ENCODE data around the gene NVL. TPM values are rescaled to one million over a fixed set of nuclear protein-coding genes. Genes with fewer than 3 reads are reported as not detected.
A peak's percentile ranks its signal among the peaks of the same experiment; 100 is the strongest.

The NVL gene
- total and polyA plus RNA-seq, 2 of the 8 experiments (the other 6 are each of a cell fraction or from before 2014, with no cell fraction given) = 22.7 to 45.8 TPM

- no peak overlapping the region for H4K5ac ChIP-seq (ENCODE audit: insufficient read length, low read depth, low read length)
- H3K23ac ChIP-seq (ENCODE audit: insufficient read length) = no peak overlapping the region
- no peaks in the 10 kb centered on the region for H3K9me3 ChIP-seq (ENCODE audit: insufficient read depth in 2 of 2, low read depth in 1 of 2, low read length in 1 of 2)
- peak overlapping the region; percentile 73; the same call in 1 of the 2 replicates for H3K18ac ChIP-seq (ENCODE audit: extremely low read depth, low read length)
- peak overlapping the region; percentile 71; the same call in 1 of the 2 replicates for H2BK12ac ChIP-seq (ENCODE audit: low read depth, low read length)
- WGBS, 2 experiments (ENCODE audit: extremely low coverage in 1 of 2, insufficient coverage in 1 of 2, insufficient read length in 1 of 2, insufficient replicate concordance in 2 of 2, low coverage in 1 of 2, low lambda C conversion rate in 2 of 2, missing lambda C conversion rate in 1 of 2) = 74% methylated on average over 4 of the region's 4 CpGs; no CpG with 5 or more reads in 1 of the 2 experiments
- POLR2A ChIA-PET (ENCODE audit: partially characterized antibody) = interaction anchor here (1.0 to 3.2 kb wide), 2 partner anchors 8 kb away, joined by 3 to 22 read pairs; no protein-coding TSS in a partner anchor
- no peak for FAIRE-seq
- H4K91ac ChIP-seq (replicated peaks; ENCODE audit: insufficient read length, low read length) = no peak overlapping the region
- no peaks in the 10 kb centered on the region for H3K79me2 ChIP-seq (ENCODE audit: control insufficient read depth in 1 of 2, insufficient read depth in 2 of 2, low read length in 2 of 2)
- no peak overlapping the region for H2BK15ac ChIP-seq (ENCODE audit: low read length)
- no peaks in the 10 kb centered on the region for H3K27me3 ChIP-seq (replicated peaks in 1 of 4; ENCODE audit: control insufficient read depth in 3 of 4, extremely low read depth in 1 of 4, insufficient read depth in 3 of 4, low read length in 3 of 4)
- H3K36me3 ChIP-seq (ENCODE audit: control insufficient read depth in 2 of 4, insufficient read depth in 4 of 4, low read length in 3 of 4) = no peaks in the 10 kb centered on the region
- H2BK120ac ChIP-seq (replicated peaks; ENCODE audit: low read depth, low read length) = no peak overlapping the region
- H4K20me1 ChIP-seq (replicated peaks in 1 of 2; ENCODE audit: control insufficient read depth in 1 of 2, insufficient read depth in 2 of 2, low read length in 2 of 2) = no peaks in the 10 kb centered on the region
- no peak overlapping the region for H2BK5ac ChIP-seq (ENCODE audit: low read depth, low read length)
- no peak overlapping the region for H3K4me3 ChIP-seq (ENCODE audit: extremely low read depth in 1 of 4, insufficient read depth in 2 of 4, low read depth in 3 of 4, low read length in 4 of 4)
- CTCF ChIA-PET (ENCODE audit: partially characterized antibody) = no interaction called here
- peak overlapping the region; percentile 35; the same call in 1 of the 2 replicates for H4K8ac ChIP-seq (ENCODE audit: extremely low read depth, insufficient read depth, low read length)
- no peak overlapping the region for H2AK5ac ChIP-seq (ENCODE audit: low read depth, low read length)
- no peak overlapping the region for H3K14ac ChIP-seq (ENCODE audit: insufficient read length)
- no peak overlapping the region for H3K27ac ChIP-seq (ENCODE audit: low read depth, low read length)
- H3K56ac ChIP-seq (replicated peaks; ENCODE audit: insufficient read length, low read depth, low read length) = no peak overlapping the region
- no peak overlapping the region for H3K4ac ChIP-seq (replicated peaks; ENCODE audit: insufficient read length, low read depth, low read length)
- no peak overlapping the region for H3K4me2 ChIP-seq (ENCODE audit: insufficient read depth in 1 of 2, low read depth in 2 of 2, low read length in 2 of 2)
- no peak overlapping the region for H3K9ac ChIP-seq (replicated peaks in 1 of 4; ENCODE audit: extremely low read depth in 1 of 4, low read depth in 3 of 4, low read length in 3 of 4)
- H3K79me1 ChIP-seq (ENCODE audit: low read depth, low read length) = no peaks in the 10 kb centered on the region
- no peak for DNase-seq (ENCODE audit: low read depth in 1 of 2, low spot score in 2 of 2)
- H3K4me1 ChIP-seq (replicated peaks in 1 of 4; ENCODE audit: control insufficient read depth in 3 of 4, insufficient read depth in 4 of 4, low read length in 3 of 4) = peaks cover 1 to 12% (median 10%) of the 10 kb centered on the region in 4 experiments
- no peak overlapping the region for H2AFZ ChIP-seq (ENCODE audit: low read length)
- no peak overlapping the region for H2BK20ac ChIP-seq (ENCODE audit: low read length)
- no peaks in the 10 kb centered on the region for H3K23me2 ChIP-seq (ENCODE audit: low read depth, low read length)
- TF ChIP-seq SP1 (IDR thresholded peaks at IDR 0.05; ENCODE audit: low read depth, low read length) = no peak
- no peak for TF ChIP-seq GABPA (IDR thresholded peaks at IDR 0.05; ENCODE audit: borderline replicate concordance, insufficient read depth, low read length)
- no peak for TF ChIP-seq GTF2F1 (IDR thresholded peaks at IDR 0.05; ENCODE audit: borderline replicate concordance, low read depth, low read length)
- no peak for TF ChIP-seq EZH2 (IDR thresholded peaks at IDR 0.05; ENCODE audit: low read depth, low read length, severe bottlenecking)
- TF ChIP-seq CHD2 (IDR thresholded peaks at IDR 0.05; ENCODE audit: low read length) = no peak
- no peak for TF ChIP-seq CHD1 (IDR thresholded peaks at IDR 0.05; ENCODE audit: low read depth, low read length)
- TF ChIP-seq NANOG (IDR thresholded peaks at IDR 0.05; ENCODE audit: insufficient read depth, low read depth, low read length, poor library complexity, severe bottlenecking) = no peak
- TF ChIP-seq POU5F1 (IDR thresholded peaks at IDR 0.05; ENCODE audit: low read depth, low read length) = no peak
- TF ChIP-seq EGR1 (IDR thresholded peaks at IDR 0.05; ENCODE audit: borderline replicate concordance, low read depth, low read length) = no peak
- TF ChIP-seq SP4 (IDR thresholded peaks at IDR 0.05; ENCODE audit: low read length) = no peak
- TF ChIP-seq RAD21 (IDR thresholded peaks at IDR 0.05 in 1 of 2, conservative IDR thresholded peaks at IDR 0.05 in 1 of 2; ENCODE audit: low read depth in 2 of 2, low read length in 2 of 2) = no peak
- no peak for TF ChIP-seq FOSL1 (IDR thresholded peaks at IDR 0.05; ENCODE audit: insufficient read depth, low read depth, low read length)
- TF ChIP-seq SIX5 (IDR thresholded peaks at IDR 0.05; ENCODE audit: low read depth, low read length) = no peak
- TF ChIP-seq CBX5 (IDR thresholded peaks at IDR 0.05; ENCODE audit: low read depth, low read length) = no peak
- no peak for TF ChIP-seq TBP (IDR thresholded peaks at IDR 0.05; ENCODE audit: low read depth, low read length)
Observed at GRCh38 chr1:224205438-224205840, 124.5 kb downstream of the NVL start.

Measured in H1 (cell line).